ENCODE measurements around the gene TEX44.
"Not testable (repeated sequence)": the region's sequence is repeated elsewhere in the genome, so short reads cannot be mapped to it uniquely, and the experiment has no call there.

The TEX44 gene

DNA sequence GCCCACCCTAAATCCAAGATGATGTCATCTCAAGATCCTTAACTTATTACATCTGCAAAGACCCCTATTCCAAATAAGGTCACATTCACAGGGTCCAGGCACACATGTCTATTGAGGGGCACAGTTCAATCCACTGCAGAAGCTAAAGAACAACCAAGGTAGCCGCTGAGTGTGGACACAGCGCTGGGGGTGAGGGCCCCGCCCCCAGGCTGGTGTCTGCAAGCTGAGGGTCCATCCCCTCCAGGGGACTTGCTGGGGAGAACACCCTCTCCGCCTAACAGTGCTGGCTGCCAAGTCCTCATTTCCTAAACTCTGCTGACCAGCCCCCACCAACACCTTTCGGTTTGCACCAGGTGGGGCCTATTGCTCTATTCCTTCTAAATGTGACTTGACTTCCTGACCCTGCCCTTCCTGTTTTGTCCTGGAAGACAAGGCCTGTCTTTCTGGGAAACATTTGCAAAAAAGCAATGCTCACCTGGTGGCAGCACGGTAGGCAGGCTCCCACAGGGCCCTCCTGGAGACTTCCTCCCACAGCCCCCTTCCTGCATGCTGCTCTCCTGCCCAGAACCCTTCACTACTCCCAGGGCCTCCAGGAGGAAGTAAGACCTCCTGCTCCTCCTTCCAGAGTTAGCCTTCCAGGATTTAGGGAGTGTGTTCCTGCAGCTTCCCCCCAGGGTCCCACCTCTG, 24.4 kb upstream of the TEX44 start:
- H3K23ac ChIP-seq (ENCODE audit: low read length in 2 of 2) = no peak overlapping the region
- no peak overlapping the region for H2BK12ac ChIP-seq (ENCODE audit: low read length in 2 of 2)
- no peak overlapping the region for H3K4ac ChIP-seq (ENCODE audit: low read depth in 1 of 2, low read length in 2 of 2)
- 68% methylated on average over 6 of the region's 6 CpGs for WGBS
- H4K91ac ChIP-seq (ENCODE audit: low read length) = no peak overlapping the region
- H2AFZ ChIP-seq (ENCODE audit: low read depth, low read length) = no peak overlapping the region
- H3K4me1 ChIP-seq (ENCODE audit: control insufficient read depth, insufficient read depth, low read depth, low read length) = peaks cover 2% of the 10 kb centered on the region
- no peak overlapping the region for H3K4me2 ChIP-seq (ENCODE audit: low read length, poor library complexity, severe bottlenecking)
- H3K18ac ChIP-seq (ENCODE audit: low read depth in 1 of 2, low read length in 2 of 2) = no peak overlapping the region
- H3K27me3 ChIP-seq (ENCODE audit: control insufficient read depth in 1 of 2, insufficient read depth in 1 of 2, low read length in 2 of 2) = peaks cover 0 to 7% of the 10 kb centered on the region in 2 experiments
- H2AK5ac ChIP-seq (ENCODE audit: low read length, severe bottlenecking) = no peak overlapping the region
- H2BK120ac ChIP-seq (ENCODE audit: low read depth, low read length) = peak overlapping the region; percentile 34
- no peaks in the 10 kb centered on the region for H3K9me3 ChIP-seq (ENCODE audit: control insufficient read depth, low read length)
- no peak overlapping the region for H2BK15ac ChIP-seq (ENCODE audit: low read depth, poor library complexity, severe bottlenecking)
- H3K9ac ChIP-seq (ENCODE audit: low read length) = no peak overlapping the region
- H3K4me3 ChIP-seq (ENCODE audit: insufficient read depth in 1 of 2, low read depth in 1 of 2, low read length in 2 of 2) = no peak overlapping the region
- H3K79me1 ChIP-seq (replicated peaks; ENCODE audit: low read length, poor library complexity, severe bottlenecking) = no peaks in the 10 kb centered on the region
- no peak overlapping the region for H4K8ac ChIP-seq (ENCODE audit: low read length)
- no peaks in the 10 kb centered on the region for H3K36me3 ChIP-seq (ENCODE audit: control insufficient read depth in 1 of 2, insufficient read depth in 2 of 2, low read depth in 1 of 2, low read length in 2 of 2)
- no peak overlapping the region for H2BK5ac ChIP-seq (ENCODE audit: low read depth, low read length, poor library complexity, severe bottlenecking)
- H3K27ac ChIP-seq (ENCODE audit: low read length, poor library complexity, severe bottlenecking) = no peak overlapping the region
- no peak overlapping the region for H3K14ac ChIP-seq (ENCODE audit: low read length in 2 of 2)
- no peak for DNase-seq

- Histone ChIP-seq H3K79me1 (replicated peaks; ENCODE audit: low read length, poor library complexity, severe bottlenecking) (no peaks in the 10 kb centered on the region), H3K4ac (ENCODE audit: low read depth in 1 of 2, low read length in 2 of 2) (no peak overlapping the region)
Measured at GRCh38 chr2:231568785-231569435, 23.8 kb upstream of the TEX44 start.

GRCh38 chr2:231570915-231571314, 21.7 kb upstream of the TEX44 start:
- not testable (repeated sequence) for H3K36me3 ChIP-seq (ENCODE audit: control insufficient read depth in 1 of 2, insufficient read depth in 2 of 2, low read depth in 1 of 2, low read length in 2 of 2); H3K4me2 ChIP-seq (ENCODE audit: low read length, poor library complexity, severe bottlenecking); H2BK12ac ChIP-seq (ENCODE audit: low read length in 2 of 2); H2BK120ac ChIP-seq (ENCODE audit: low read depth, low read length); H2BK15ac ChIP-seq (ENCODE audit: low read depth, poor library complexity, severe bottlenecking); H3K14ac ChIP-seq (ENCODE audit: low read length in 2 of 2); H2AFZ ChIP-seq (ENCODE audit: low read depth, low read length); H4K8ac ChIP-seq (ENCODE audit: low read length); DNase-seq; H3K9ac ChIP-seq (ENCODE audit: low read length); H3K23ac ChIP-seq (ENCODE audit: low read length in 2 of 2); H2BK5ac ChIP-seq (ENCODE audit: low read depth, low read length, poor library complexity, severe bottlenecking); H3K4me1 ChIP-seq (ENCODE audit: control insufficient read depth, insufficient read depth, low read depth, low read length); H3K27ac ChIP-seq (ENCODE audit: low read length, poor library complexity, severe bottlenecking); H2AK5ac ChIP-seq (ENCODE audit: low read length, severe bottlenecking); H3K4ac ChIP-seq (ENCODE audit: low read depth in 1 of 2, low read length in 2 of 2); H3K9me3 ChIP-seq (ENCODE audit: control insufficient read depth, low read length); H3K4me3 ChIP-seq (ENCODE audit: insufficient read depth in 1 of 2, low read depth in 1 of 2, low read length in 2 of 2); H3K18ac ChIP-seq (ENCODE audit: low read depth in 1 of 2, low read length in 2 of 2); H3K27me3 ChIP-seq (ENCODE audit: control insufficient read depth in 1 of 2, insufficient read depth in 1 of 2, low read length in 2 of 2); H4K91ac ChIP-seq (ENCODE audit: low read length); H3K79me1 ChIP-seq (replicated peaks; ENCODE audit: low read length, poor library complexity, severe bottlenecking)
- WGBS = 88% methylated on average over 5 of the region's 5 CpGs

More at GRCh38 chr2:231568785-231569435, 23.8 kb upstream of the TEX44 start:
- DNase-seq = no peak
- no peak overlapping the region for H2BK120ac ChIP-seq (ENCODE audit: low read depth, low read length)
- no peak overlapping the region for H3K14ac ChIP-seq (ENCODE audit: low read length in 2 of 2)
- no peak overlapping the region for H2BK15ac ChIP-seq (ENCODE audit: low read depth, poor library complexity, severe bottlenecking)
- no peak overlapping the region for H3K23ac ChIP-seq (ENCODE audit: low read length in 2 of 2)
- H3K4me3 ChIP-seq (ENCODE audit: insufficient read depth in 1 of 2, low read depth in 1 of 2, low read length in 2 of 2) = no peak overlapping the region
- H2AK5ac ChIP-seq (ENCODE audit: low read length, severe bottlenecking) = no peak overlapping the region
- no peak overlapping the region for H3K4me2 ChIP-seq (ENCODE audit: low read length, poor library complexity, severe bottlenecking)
- peaks cover 0 to 7% of the 10 kb centered on the region in 2 experiments for H3K27me3 ChIP-seq (ENCODE audit: control insufficient read depth in 1 of 2, insufficient read depth in 1 of 2, low read length in 2 of 2)
- H3K9ac ChIP-seq (ENCODE audit: low read length) = no peak overlapping the region
- H2BK12ac ChIP-seq (ENCODE audit: low read length in 2 of 2) = no peak overlapping the region
- no peaks in the 10 kb centered on the region for H3K36me3 ChIP-seq (ENCODE audit: control insufficient read depth in 1 of 2, insufficient read depth in 2 of 2, low read depth in 1 of 2, low read length in 2 of 2)
- 77% methylated on average over 6 of the region's 7 CpGs for WGBS
- no peaks in the 10 kb centered on the region for H3K9me3 ChIP-seq (ENCODE audit: control insufficient read depth, low read length)
- H2BK5ac ChIP-seq (ENCODE audit: low read depth, low read length, poor library complexity, severe bottlenecking) = no peak overlapping the region
- H4K8ac ChIP-seq (ENCODE audit: low read length) = no peak overlapping the region
- H4K91ac ChIP-seq (ENCODE audit: low read length) = no peak overlapping the region
- peaks cover 2% of the 10 kb centered on the region for H3K4me1 ChIP-seq (ENCODE audit: control insufficient read depth, insufficient read depth, low read depth, low read length)
- H3K27ac ChIP-seq (ENCODE audit: low read length, poor library complexity, severe bottlenecking) = no peak overlapping the region
- no peak overlapping the region for H3K18ac ChIP-seq (ENCODE audit: low read depth in 1 of 2, low read length in 2 of 2)
- H2AFZ ChIP-seq (ENCODE audit: low read depth, low read length) = no peak overlapping the region

DNA sequence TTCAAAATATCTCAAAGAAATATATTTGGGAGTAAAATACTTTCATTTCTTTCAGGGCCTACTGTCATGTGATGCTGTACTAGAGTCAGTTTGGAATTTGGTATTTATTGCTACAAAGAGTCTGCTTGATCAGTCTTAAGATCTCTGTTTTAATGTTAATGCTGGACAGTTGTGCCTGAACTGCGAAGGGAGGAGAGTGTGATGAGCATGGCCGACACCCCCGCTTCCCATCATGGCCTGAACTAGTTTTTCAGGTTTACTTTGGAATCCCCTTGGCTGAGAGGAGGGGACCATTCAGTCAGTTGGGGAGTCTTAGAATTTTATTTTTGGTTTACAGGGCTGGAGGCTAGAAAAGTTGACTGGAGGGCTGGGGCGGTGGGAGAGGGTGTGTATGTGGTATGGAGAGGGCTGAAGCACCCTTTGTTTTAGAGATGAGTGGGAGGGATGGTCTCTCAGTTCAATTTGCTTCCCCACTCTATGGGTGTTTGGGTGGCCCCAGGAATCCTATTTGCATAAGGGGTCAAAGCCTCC, 20.9 kb upstream of the TEX44 start:
- Histone ChIP-seq H3K36me3 (ENCODE audit: control insufficient read depth in 1 of 2, insufficient read depth in 2 of 2, low read depth in 1 of 2, low read length in 2 of 2) (no peaks in the 10 kb centered on the region), H3K4me2 (ENCODE audit: low read length, poor library complexity, severe bottlenecking) (no peak overlapping the region), H3K79me1 (replicated peaks; ENCODE audit: low read length, poor library complexity, severe bottlenecking) (no peaks in the 10 kb centered on the region), H3K27ac (ENCODE audit: low read length, poor library complexity, severe bottlenecking) (no peak overlapping the region), H2BK5ac (ENCODE audit: low read depth, low read length, poor library complexity, severe bottlenecking) (no peak overlapping the region), H4K8ac (ENCODE audit: low read length) (no peak overlapping the region), H3K18ac (ENCODE audit: low read depth in 1 of 2, low read length in 2 of 2) (no peak overlapping the region), H3K9ac (ENCODE audit: low read length) (no peak overlapping the region), H3K14ac (ENCODE audit: low read length in 2 of 2) (no peak overlapping the region), H2AK5ac (ENCODE audit: low read length, severe bottlenecking) (no peak overlapping the region), H3K27me3 (ENCODE audit: control insufficient read depth in 1 of 2, insufficient read depth in 1 of 2, low read length in 2 of 2) (peaks cover 0 to 7% of the 10 kb centered on the region in 2 experiments), H2BK120ac (ENCODE audit: low read depth, low read length) (no peak overlapping the region), H4K91ac (ENCODE audit: low read length) (no peak overlapping the region), H2BK12ac (ENCODE audit: low read length in 2 of 2) (no peak overlapping the region), H2AFZ (ENCODE audit: low read depth, low read length) (no peak overlapping the region), H3K23ac (ENCODE audit: low read length in 2 of 2) (no peak overlapping the region), H3K4me1 (ENCODE audit: control insufficient read depth, insufficient read depth, low read depth, low read length) (peaks cover 2% of the 10 kb centered on the region), H3K4ac (ENCODE audit: low read depth in 1 of 2, low read length in 2 of 2) (no peak overlapping the region), H2BK15ac (ENCODE audit: low read depth, poor library complexity, severe bottlenecking) (no peak overlapping the region), H3K4me3 (ENCODE audit: insufficient read depth in 1 of 2, low read depth in 1 of 2, low read length in 2 of 2) (no peak overlapping the region), H3K9me3 (ENCODE audit: control insufficient read depth, low read length) (no peaks in the 10 kb centered on the region)
- no peak for DNase-seq
- 77% methylated on average over 4 of the region's 4 CpGs for WGBS
